Colonic mucosa (tissue), 4 donors: Measurements from ENCODE around the gene GHDC. TPM values are rescaled to one million over a fixed set of nuclear protein-coding genes. Genes with fewer than 3 reads are reported as not detected.

ENCODE experiments used
- DNase-seq: peaks from one replicate; pipeline ENCODE4 v3.0.0-alpha.2; 2020
- H3K27ac ChIP-seq: fragments of 200-600 bp; one replicate; pipeline ENCODE4 v1.8.0; 2021
- H3K27me3 ChIP-seq: fragments of 200-600 bp; one replicate; pipeline ENCODE4 v1.8.0; 2021
- H3K36me3 ChIP-seq: fragments of 200-600 bp; one replicate; pipeline ENCODE4 v1.8.0; 2021
- H3K4me1 ChIP-seq: fragments of 200-600 bp; one replicate; pipeline ENCODE4 v1.8.0; 2021; ENCODE audit warnings: mild to moderate bottlenecking
- H3K4me3 ChIP-seq: fragments of 200-600 bp; one replicate; pipeline ENCODE4 v1.8.0; 2021
- H3K9ac ChIP-seq, 2 donors: one replicate each; pipeline ENCODE4 v1.7.0; 2013; ENCODE audit warnings: control low read depth in 2 of 2, low read depth in 2 of 2, low read length in 2 of 2
- H3K9me3 ChIP-seq: fragments of 200-600 bp; one replicate; pipeline ENCODE4 v1.8.0; 2021
- intact Hi-C: fragments of 100-400 bp; cut with DNase I; formaldehyde crosslinking; loops from one replicate; pipeline ENCODE4 v1.14.1; 2022
- total RNA-seq, 2 donors: library from RNA; stranded (reverse); fragmentation: NEBNext Ultra II Directional in 1 of 2; extraction: Animal tissue kit (Norgen Biotek cat#: 25700) in 1 of 2; gene quantifications; one replicate each; pipeline ENCODE4 v1.2.1, GENCODE V29; 2021
- TF ChIP-seq, protein P1 (sequence below): fragments of 200-600 bp; IDR thresholded peaks from one replicate; pipeline ENCODE4 v1.8.0; 2022; ENCODE audit warnings: antibody characterized with exemption, mild to moderate bottlenecking
- donor health status: healthy.
- donor health status: DM: no; HTN: no; CAD: no.
- donor health status: DM: no; HTN: no; CAD: no.

GHDC gene
- total RNA-seq, 2 donors from 2014 or later: 20.6 to 23.0 TPM

DNA sequence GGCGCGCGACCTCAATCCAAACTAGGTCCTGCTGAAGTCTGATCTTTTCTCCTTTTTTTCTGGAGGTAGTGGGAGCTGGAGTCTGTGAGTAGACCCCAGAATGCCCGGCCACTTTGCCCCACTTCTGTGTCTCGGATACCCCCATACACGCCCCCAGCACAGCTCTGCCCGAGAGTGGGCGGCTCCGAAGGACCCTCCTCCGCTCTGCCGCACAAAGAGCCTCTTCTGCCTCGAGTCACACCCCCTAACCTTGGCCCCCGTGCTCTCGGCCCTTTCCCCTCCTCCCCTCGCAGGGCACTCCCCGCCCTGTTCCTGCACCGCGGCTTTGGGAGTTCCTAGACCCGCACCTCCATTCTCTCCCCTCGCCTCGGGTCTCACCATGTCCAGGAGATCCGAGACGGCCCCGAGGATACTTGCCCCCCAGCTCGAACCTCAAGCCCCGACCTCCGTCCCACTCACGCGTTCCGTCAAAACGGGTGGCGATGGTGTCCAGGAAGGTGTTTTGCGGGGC, 13.8 kb downstream of the GHDC start:
- Histone ChIP-seq H3K4me1 (peaks cover 27% of the 10 kb centered on the region), H3K36me3 (no peaks in the 10 kb centered on the region), H3K9ac (no peak overlapping the region), H3K9me3 (no peaks in the 10 kb centered on the region), H3K4me3 (peak overlapping the region; percentile 30), H3K27ac (no peak overlapping the region), H3K27me3 (peaks cover 16% of the 10 kb centered on the region)
- intact Hi-C loops: no loop called here
- TF ChIP-seq, protein P1, sequence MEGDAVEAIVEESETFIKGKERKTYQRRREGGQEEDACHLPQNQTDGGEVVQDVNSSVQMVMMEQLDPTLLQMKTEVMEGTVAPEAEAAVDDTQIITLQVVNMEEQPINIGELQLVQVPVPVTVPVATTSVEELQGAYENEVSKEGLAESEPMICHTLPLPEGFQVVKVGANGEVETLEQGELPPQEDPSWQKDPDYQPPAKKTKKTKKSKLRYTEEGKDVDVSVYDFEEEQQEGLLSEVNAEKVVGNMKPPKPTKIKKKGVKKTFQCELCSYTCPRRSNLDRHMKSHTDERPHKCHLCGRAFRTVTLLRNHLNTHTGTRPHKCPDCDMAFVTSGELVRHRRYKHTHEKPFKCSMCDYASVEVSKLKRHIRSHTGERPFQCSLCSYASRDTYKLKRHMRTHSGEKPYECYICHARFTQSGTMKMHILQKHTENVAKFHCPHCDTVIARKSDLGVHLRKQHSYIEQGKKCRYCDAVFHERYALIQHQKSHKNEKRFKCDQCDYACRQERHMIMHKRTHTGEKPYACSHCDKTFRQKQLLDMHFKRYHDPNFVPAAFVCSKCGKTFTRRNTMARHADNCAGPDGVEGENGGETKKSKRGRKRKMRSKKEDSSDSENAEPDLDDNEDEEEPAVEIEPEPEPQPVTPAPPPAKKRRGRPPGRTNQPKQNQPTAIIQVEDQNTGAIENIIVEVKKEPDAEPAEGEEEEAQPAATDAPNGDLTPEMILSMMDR: no peak
- no peak for DNase-seq

DNA sequence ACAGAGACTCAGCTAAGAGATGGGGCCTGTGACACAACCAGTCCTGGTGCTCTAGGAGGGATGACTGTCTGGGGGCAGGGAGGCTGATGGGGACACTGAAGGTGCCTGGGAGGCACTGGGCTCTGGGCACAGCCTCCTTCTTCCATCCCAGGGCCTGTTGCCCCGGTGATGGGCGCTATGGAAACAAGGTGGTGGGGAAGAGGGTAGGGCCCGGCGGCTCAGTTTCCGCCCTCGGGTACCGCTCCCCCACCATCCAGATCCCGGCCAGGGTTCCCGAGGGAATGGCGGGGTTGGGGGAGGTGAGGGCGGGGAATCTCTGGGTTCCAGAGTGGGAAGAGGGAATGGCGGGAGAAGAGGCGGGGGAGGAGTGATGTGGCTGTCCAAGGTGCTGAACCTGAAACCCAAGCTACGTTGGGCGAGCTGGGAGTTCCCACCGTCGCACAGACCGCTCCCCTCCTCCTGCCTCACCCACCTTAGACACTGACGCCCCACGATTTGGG, 14.3 kb downstream of the GHDC start:
- H3K27me3 ChIP-seq: peaks cover 16% of the 10 kb centered on the region
- TF ChIP-seq, protein P1: no peak
- H3K9ac ChIP-seq: no peak overlapping the region
- H3K4me1 ChIP-seq: peaks cover 26% of the 10 kb centered on the region
- H3K36me3 ChIP-seq: no peaks in the 10 kb centered on the region
- no peaks in the 10 kb centered on the region for H3K9me3 ChIP-seq
- no peak overlapping the region for H3K4me3 ChIP-seq
- no peak overlapping the region for H3K27ac ChIP-seq
- intact Hi-C loops: no loop called here
- peak; percentile 60 for DNase-seq

DNA sequence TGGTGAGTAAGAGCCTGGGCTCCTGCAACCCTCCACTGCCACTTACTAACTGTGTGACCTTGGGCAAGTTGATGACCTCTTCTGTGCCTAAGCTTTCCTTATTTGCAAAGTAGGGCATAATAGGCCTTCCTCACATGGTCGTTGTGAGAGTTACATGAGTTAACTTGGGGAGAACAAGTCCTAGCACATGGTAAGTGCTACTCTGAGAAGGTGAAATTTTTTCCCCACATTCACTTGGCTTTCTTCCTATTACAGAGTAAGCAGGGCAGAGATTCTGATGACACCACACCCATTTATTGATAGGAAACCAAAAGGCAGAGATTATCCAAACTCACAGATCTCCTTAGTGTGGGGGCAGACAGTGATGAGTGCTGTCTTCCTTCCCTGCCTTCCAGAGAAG, 15.0 kb downstream of the GHDC start:
- TF ChIP-seq, protein P1: no peak
- DNase-seq: no peak
- Histone ChIP-seq H3K4me1 (peaks cover 20% of the 10 kb centered on the region), H3K36me3 (no peaks in the 10 kb centered on the region), H3K27me3 (peaks cover 16% of the 10 kb centered on the region), H3K4me3 (no peak overlapping the region), H3K27ac (no peak overlapping the region), H3K9ac (no peak overlapping the region), H3K9me3 (no peaks in the 10 kb centered on the region)
- intact Hi-C loops: no loop called here

DNA sequence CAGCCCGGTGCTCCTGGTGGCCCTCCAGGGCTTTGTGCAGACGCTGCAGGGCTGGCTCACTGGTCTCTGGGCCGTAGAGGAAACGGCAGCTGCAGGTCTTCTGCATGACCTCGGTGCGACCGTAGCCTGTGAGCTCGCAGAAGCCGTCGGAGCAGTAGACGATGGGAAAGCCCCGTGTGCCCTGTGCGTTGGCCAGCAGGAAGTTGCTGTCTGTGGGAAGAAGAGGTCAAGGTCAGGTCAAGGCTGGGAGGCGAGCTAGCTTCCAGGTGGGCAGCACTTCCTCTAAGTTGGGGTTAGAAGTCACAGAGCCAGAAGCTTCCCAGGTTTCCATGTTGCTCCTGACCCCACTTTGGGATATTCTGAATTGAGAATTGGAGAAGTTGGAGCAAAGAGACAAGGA, 15.5 kb downstream of the GHDC start:
- no peaks in the 10 kb centered on the region for H3K36me3 ChIP-seq
- no peaks in the 10 kb centered on the region for H3K9me3 ChIP-seq
- H3K27me3 ChIP-seq: peaks cover 16% of the 10 kb centered on the region
- H3K4me1 ChIP-seq: peaks cover 17% of the 10 kb centered on the region
- intact Hi-C loops: no loop called here
- TF ChIP-seq, protein P1: no peak
- H3K9ac ChIP-seq: no peak overlapping the region
- H3K4me3 ChIP-seq: no peak overlapping the region
- no peak for DNase-seq
- H3K27ac ChIP-seq: no peak overlapping the region

DNA sequence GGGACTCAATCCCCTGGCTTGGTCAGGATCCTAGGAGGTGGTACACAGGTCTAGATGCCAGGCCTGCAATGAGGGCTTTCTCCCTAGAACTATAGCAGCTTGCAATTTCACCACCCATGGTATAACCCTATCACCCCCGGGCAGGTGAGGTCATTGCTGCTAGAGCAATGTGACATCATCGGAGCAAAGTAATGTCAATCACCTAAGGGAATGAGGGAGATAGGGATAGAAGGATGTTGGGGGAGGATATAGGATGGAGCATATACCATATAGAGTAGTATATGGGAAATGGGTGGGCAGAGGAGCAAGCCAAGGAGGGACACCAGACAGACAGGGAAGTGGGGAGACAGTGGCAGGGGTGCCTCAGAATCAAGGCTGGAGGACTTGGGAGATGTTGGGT, 16.6 kb downstream of the GHDC start:
- no peak overlapping the region for H3K4me3 ChIP-seq
- intact Hi-C loops: no loop called here
- H3K27me3 ChIP-seq: peaks cover 16% of the 10 kb centered on the region
- H3K27ac ChIP-seq: no peak overlapping the region
- H3K9ac ChIP-seq: no peak overlapping the region
- TF ChIP-seq, protein P1: no peak
- H3K36me3 ChIP-seq: no peaks in the 10 kb centered on the region
- H3K9me3 ChIP-seq: no peaks in the 10 kb centered on the region
- DNase-seq: no peak
- peaks cover 12% of the 10 kb centered on the region for H3K4me1 ChIP-seq
